Limb (tissue), 2 donors: ENCODE data around the gene CFAP52.
"Not testable (repeated sequence)": the region's sequence is repeated elsewhere in the genome, so short reads cannot be mapped to it uniquely, and the experiment has no call there.

Experiments
- DNase-seq, 2 donors: peaks; one replicate each; pipeline ENCODE4 v3.0.0-alpha.2; 2016; ENCODE audit errors: extremely low spot score in 2 of 2

CFAP52 gene, protein sequence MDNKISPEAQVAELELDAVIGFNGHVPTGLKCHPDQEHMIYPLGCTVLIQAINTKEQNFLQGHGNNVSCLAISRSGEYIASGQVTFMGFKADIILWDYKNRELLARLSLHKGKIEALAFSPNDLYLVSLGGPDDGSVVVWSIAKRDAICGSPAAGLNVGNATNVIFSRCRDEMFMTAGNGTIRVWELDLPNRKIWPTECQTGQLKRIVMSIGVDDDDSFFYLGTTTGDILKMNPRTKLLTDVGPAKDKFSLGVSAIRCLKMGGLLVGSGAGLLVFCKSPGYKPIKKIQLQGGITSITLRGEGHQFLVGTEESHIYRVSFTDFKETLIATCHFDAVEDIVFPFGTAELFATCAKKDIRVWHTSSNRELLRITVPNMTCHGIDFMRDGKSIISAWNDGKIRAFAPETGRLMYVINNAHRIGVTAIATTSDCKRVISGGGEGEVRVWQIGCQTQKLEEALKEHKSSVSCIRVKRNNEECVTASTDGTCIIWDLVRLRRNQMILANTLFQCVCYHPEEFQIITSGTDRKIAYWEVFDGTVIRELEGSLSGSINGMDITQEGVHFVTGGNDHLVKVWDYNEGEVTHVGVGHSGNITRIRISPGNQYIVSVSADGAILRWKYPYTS

DNA sequence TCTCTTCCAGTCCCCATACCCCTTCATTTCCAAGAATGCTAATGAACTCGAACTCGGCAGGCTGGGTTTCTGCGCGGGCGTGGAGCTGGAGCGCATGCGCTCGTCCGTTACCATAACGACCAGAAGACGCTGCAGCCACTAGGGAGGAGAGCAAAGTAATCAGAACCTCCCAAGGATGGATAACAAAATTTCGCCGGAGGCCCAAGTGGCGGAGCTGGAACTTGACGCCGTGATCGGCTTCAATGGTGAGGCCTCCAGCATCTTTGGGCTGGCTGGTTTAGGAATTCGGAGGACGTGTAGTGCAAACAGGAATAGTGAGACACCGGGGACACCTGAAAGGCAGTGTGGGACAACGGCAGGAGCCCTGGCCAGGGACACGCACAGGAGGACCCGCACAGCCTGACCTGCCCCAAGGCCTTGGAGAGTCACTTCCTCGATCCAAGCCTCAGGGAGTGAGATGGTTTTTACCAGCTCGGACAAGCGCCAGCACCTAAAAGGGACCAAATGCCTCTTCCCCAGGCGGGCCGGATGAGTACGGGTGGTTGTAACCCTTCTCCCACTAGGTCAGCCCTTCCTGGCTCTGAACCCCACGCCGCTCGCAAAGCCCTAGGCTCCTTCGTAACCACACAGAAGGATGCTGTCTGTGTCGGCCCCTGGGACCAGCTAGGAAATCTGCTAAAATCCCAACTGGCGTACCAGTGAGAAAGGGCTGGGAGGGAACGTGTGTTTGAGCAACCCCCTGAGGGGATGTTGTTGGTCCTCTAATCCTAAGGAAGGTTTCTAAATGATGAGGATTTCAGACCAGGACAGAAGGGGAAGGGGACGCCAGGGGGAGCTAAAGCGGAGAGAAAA lies at the start of gene CFAP52:
Gene CFAP52 (plus strand): TSS at position 122 of the 852 bp plus-strand sequence. CDS start 54 bp downstream, at position 176.
- DNase-seq = peak; percentile 77 to 85

DNA sequence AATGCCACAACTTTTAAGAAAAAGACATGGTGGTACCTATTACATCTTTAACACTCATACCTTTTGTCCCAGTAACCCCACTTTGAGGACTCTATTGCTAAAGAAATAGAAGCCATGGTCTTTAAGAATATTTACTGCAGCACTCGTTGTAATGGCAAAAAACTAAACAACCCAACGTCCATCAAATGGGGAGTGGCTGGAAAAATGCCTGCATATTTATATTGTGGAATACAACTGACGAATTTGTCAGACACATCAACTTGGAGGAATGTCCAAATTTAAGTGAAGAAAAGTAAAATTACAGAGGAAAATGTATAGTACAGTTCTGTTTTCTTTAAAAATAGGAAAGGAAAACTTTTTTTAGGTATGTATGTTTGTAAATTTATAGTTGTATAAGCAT lies 48.7 kb upstream of the CFAP52 start:
- DNase-seq = no peak

DNA sequence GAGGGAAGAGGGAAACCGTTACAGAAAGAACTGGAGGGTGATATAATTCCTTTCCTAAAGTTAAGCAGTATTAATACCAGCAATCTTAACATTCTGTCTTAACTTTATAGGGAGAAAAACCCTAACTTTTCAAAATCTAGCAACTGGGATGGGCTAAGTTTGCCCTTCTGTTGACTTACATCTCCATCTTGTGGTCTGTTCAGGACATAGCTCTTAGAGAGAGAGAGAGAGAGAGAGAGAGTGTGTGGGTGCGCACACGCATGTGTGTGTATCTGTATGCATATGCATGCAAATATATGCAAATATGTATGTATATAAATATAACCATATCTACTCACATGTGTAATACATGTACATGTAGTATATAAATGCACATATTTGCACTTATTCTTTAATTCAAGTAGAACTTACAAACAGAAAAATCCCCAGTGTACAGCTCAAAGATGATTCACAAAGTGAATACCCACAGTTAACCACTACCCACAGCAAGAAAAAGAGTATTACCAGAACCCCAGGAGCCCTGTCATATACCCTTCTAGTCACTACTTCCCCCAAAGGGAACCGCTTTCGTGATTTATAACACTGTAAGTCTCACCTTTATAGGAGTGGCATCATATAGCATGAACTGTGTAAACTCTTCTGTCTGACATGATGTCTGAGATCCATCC lies 47.3 kb upstream of the CFAP52 start:
- no peak for DNase-seq

DNA sequence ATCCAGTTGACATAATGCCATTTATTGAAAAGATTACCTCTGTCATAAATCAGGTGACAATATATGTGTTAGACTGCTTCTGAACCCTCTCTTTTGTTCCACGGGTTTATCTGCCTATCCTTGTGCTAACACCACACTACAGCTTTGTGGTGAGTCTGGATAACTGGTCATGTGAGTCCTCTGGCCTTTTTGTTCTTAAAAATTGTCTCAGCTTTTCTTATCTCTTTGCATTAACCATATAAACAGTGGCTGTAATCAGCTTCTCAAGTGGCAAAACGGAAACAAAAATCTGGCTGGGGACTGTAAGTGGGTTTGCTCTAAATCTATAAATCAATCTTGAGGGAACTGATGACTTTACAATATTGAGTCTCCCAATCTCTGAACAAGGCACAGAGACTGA lies 45.4 kb upstream of the CFAP52 start:
- DNase-seq = no peak

DNA sequence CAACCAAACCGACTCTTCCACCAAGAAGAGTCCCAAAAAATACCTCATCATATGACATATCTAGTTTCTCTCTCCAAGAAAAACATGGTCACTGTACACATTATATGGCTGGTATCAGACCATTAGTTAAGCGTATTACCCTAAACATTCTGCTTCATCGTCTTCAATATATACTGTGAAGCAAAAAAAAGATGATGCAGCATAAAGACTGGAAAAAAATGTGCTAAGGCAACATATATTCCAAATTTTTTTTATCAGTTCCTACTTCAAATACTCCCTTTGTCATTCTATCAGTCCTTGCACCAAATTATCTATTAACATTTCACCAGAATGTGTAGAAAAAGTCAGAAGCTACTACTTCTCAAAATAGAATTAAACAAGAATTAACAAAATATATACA lies 43.7 kb upstream of the CFAP52 start:
- no peak for DNase-seq

DNA sequence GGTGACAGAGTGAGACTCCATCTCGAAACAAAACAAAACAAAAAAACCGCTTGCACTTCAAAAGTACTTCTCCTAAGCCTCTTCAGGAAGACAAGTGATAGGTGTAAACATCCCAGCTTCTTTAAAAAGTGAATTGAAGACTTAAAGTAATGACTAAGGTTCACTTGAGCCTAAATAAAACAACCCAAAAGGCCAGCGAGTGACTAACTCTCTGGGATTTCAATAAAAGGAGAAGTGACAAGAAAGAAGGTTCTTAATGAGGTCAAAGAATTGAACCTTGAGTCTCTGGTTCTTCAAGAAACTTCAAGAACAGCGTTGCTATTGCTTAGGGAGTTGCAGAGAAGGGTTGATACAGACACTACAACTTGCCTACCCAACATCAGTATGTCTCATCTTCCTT lies 43.0 kb upstream of the CFAP52 start:
- DNase-seq = no peak

DNA sequence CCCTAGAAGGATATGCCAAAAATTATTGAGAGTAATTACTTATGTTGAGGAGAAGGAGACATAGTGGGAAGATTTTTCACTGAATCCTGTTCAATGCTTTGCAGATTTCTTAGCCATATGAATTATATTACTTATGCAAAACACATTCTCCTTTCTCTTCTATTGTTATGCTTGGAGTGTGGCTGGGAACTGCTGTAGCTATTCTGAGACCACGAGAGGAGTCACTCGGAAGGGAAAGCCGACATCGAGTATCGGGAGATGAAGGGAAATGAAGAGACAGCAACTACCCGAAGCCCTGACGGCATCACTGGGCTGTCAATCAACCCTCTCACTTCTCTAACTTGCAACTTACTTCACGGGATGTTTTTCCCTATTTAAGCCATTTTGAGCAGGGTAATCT lies 40.4 kb upstream of the CFAP52 start:
- no peak for DNase-seq

DNA sequence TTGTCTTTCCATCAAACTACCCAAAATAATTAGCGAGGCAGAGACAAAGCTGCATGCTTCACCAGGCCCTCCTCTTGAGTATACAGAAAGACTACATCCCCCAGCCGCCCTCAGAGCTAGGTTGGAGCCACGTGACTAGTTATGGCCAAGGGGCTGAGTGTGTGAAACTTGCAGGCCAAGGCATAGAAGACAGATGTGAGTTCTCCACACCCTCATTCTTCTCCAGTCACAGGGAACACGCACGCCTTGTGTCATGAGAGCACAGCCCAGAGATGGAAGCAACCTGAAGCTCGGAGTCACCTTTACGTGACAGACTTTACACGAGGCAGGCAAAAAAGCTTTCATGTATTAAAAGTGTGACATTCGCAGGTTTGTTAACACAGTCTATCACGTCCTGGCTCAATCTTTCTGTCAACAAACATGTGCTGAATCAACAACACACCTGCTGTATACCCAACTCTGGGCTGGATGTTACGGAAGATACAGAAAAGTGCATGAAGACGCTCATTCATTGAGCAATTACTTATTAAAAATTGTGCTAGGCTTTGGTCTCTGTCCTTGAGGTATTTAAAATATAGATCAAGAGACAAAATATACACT lies 39.2 kb upstream of the CFAP52 start:
- DNase-seq = no peak

DNA sequence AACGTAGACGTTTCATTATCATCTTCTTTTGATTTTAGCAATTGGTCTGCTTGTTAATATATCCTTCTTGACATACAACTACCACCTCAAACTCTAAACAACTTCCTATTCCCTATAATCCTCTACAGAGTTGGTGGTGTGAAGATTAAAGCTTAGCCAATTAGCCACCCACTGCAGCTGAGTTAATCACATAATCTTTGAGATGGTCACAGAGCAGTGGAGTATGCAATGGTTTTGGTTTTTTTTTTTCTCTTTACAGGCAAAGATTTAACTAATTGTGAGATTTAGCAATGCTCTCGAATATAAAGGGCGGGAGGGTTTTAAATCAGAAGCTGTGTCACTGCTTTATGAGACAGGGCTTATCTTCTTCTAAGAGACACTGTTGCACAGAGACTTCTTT lies 37.8 kb upstream of the CFAP52 start:
- no peak for DNase-seq

DNA sequence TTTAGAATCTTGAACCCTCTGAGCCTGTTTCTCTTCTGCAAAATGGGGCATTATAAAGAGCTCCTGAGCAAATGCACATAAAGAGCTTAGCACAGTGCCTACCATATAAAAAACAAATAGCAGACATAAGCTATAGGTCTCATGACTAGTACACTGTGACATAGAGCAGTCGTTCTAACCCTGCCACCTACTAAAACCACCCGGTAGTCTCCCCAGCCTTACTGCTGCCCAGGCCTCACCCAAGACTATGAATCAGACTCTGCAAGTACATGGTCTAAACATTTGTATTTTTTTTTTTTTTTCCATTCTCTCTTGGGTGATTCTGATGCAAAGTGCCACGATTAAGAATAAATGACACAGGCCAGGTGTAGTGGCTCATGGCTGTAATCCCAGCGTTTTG lies 34.7 kb upstream of the CFAP52 start:
- DNase-seq = no peak

DNA sequence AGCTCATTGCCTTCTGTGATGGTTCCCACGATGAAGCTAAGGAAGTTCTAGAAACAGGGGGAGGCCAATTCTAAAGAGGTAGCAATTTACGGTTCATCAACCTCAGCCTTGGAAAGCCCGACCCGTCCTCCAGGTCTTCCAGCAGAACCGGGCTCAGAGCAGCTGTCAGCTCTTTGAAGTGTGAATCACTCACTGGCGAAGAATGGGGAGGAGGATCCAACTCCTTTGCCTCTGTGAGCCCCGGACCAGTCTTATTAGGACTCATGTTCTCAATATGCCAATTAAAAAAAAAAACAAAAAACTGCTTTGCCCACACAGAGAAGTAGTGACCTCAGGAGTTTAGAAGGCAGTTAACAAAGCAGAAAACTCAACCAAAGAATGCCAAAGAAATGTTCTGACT lies 32.2 kb upstream of the CFAP52 start:
- no peak for DNase-seq

DNA sequence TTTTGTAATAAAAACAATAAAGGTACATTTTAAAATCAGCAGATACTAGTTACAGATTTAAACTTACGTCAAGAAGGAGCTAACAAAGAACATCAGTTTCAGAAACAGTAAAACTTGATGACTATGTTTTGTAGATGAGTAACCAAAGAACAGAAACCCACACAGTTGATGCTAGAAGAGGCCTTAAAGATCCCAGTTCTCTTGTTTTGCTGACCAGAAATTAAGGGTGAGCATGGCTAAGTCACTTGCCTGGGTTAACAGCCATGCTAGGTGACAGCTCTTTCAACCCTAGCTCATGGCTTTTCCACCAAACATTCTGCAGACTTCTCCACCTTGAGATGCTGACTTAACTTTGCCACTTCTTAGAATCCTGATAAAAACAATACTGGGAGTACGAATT lies 27.2 kb upstream of the CFAP52 start:
- DNase-seq = no peak

DNA sequence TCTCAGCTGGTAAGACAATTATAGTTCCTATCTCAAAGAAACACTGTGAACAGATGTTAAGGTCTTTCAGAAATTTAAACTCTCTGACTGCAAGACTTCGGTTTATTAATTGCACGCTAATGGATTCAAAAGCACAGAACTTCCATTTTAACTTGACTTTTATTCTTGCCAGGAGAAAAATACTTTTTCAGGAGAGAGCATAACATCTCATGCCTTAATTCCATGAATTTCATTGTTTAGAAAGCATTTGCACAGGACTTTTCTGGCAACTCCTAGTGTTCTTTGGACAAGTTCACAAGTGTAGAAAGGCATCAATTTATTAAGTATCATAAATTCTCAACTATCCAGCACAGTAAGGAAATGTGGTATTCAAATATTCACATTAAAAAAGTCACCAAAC lies 23.3 kb upstream of the CFAP52 start:
- peak in 1 of 2 donors; percentile 32 for DNase-seq

DNA sequence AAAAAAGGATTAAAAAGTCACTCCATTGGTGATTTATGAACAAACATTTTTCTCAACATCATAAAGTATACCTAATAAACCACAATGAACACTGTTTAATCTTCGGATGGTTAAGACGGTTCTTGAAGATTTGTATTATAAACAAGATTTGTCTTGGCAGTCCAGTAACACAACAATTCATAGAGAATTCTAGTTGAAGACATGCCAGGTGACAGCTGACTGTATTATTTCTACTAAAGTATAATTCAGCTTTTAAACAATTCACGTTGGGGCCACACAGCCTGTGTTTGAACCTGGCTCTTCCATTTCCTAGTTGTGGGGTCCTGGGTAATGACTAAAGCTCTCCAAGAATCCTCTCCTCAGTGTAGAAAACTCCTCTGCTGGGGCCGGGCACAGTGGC lies 22.8 kb upstream of the CFAP52 start:
- DNase-seq = no peak

DNA sequence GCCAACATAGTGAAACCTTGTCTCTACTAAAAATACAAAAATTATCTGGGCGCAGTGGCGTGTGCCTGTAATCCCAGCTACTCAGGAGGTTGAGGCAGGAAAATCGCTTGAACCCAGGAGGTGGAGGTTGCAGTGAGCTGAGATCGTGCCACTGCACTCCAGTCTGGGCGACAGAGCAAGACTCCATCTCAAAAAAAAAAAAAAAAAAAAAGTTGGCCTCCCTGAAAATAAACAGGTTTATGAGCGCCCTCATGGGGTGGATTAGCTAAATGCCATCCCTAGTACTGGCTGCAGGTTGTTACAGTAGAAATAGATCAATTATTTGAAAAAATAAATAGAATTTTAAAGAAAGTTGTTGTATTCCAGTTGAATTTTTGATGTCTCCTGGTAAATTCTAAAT lies 21.7 kb upstream of the CFAP52 start:
- not testable (repeated sequence) for DNase-seq

DNA sequence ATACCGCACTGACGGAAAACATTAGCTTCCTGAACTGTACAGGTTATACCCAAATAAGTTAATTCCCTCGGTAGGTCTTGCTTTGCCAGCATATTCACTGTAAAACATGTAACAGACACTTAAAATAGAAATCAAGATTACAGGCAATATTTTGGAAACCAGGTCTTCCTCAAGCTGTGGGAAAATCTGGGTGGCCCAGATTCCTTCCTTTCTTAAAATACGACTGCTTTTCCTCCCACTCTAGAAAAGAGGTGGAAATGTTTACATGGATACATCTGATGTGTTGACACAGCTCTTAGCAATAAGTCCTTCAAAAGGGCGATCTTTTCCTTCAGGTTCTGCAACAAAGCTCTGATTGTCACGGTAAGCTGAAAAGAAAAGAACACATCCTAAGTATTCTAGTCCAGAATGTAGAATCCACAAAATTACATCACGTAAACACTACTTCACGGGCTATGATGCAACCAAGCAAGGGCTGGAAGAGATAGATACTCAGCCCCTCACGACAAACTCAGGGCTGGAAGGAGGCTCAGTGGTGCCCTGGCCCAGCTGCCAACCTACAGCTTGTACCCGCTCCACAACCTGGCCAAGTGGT lies 19.2 kb upstream of the CFAP52 start:
- no peak for DNase-seq

DNA sequence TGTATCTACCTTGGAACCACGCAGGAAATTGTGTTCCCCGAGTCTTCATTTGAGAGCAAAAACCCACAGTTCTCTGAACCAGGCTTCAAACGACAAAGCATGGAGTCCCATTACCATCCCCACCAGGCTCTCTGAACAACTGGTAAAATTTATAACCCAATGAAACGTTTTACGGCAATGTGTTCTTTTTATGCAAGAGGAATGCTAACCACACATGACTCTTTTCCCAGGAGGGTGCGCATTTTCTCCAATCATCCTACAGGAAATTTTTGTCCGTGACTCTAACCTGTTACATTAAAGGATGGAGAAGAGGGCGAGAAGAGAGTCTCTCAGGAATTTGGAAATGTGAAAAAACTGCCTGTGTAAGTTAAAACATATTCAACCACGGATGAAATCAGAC lies 18.6 kb upstream of the CFAP52 start:
- no peak for DNase-seq

DNA sequence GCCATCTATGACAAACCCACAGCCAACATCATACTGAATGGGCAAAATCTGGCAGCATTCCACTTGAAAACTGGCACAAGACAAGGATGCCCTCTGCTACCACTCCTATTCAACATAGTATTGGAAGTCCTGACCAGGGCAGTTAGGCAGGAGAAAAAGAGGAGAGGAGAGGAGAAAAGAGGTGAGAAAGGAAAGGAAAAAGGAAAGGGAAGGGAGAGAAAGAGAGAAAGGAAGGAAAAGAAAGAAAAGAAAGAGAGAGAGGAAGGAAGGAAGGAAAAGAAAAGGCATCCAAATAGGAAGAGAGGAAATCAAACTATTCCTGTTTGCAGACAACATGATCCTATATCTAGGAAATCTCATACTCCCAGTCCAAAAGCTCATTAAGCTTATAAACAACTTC lies 12.3 kb upstream of the CFAP52 start:
- DNase-seq = no peak

DNA sequence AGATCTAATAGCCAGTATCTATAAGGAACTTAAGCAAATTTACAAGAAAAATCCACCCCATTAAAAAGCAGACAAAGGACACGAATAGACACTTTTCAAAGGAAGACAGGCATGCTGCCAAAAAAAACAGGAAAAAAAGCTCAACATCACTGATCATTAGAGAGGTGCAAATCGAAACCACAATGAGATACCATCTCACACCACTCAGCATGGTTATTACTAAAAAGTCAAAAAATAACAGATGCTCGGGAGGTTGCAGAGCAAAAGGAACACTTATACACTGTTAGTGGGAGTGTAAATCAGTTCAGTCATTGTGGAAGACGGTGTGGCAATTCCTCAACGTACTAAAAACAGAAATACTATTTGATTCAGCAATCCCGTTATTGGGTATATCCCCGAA lies 10.4 kb upstream of the CFAP52 start:
- no peak for DNase-seq

DNA sequence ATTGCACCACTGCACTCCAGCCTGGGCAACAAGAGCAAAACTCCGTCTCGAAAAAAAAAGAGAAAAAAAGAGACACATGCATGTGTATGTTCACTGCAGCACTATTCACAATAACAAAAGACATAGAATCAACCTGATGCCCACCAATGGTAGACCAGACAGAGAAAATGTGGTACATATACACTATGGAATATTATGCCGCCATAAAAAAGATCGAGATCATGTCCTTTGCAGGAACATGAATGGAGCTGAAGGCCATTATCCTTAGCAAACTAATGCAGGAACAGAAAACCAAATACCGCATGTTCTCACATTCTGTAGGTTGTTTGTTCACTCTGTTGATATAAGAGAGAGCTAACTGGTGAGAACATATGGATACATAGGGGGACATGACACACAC lies 9.7 kb upstream of the CFAP52 start:
- not testable (repeated sequence) for DNase-seq

DNA sequence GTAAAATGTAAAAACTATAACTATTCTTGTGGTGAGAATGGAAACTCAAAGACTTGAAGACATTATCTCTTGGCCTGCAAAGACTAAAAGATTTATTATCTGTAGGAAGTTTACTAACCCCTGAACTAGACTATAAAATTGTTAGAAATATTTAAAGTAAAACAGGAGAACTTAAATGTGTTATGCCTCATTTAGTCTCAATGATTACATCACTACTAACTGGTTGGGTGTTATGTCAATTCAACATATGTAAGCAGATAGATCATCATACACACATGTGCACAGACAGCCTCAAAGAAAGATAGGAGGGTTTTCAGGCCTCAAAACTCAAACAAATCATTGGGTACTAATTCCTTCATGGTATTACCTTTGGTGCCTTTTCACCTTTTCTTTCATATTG lies 8.4 kb upstream of the CFAP52 start:
- DNase-seq = no peak
